Heart left ventricle (tissue), 16 donors: ENCODE measurements around the gene ABLIM1. TPM values are rescaled to one million over a fixed set of nuclear protein-coding genes. Genes with fewer than 3 reads are reported as not detected.

Experiments used
- ATAC-seq, 4 donors: fragments of 200-7000 bp; cut with Tn5 transposase; one replicate each; pipeline ENCODE4 v1.9.1; 2020 to 2022; ENCODE audit warnings: moderate library complexity in 4 of 4, mild to moderate bottlenecking in 3 of 4, moderate number of reproducible peaks in 1 of 4
- DNase-seq, 5 donors: peaks; one replicate each; pipeline ENCODE4 v3.0.0-alpha.2; 2020
- H3K27ac ChIP-seq, 12 donors: fragments of 200-600 bp; sonication (generic) in 4 of 12; one replicate each; pipeline versions ENCODE4 v1.5.0 to v1.8.0; 2016 to 2022; ENCODE audit warnings: mild to moderate bottlenecking in 2 of 12
- H3K27me3 ChIP-seq, 9 donors: fragments of 200-600 bp; sonication (generic) in 2 of 9; one replicate each; pipeline versions ENCODE4 v1.5.1 to v1.8.0; 2016 to 2022; ENCODE audit warnings: mild to moderate bottlenecking in 3 of 9
- H3K36me3 ChIP-seq, 9 donors: fragments of 200-600 bp; sonication (generic) in 2 of 9; one replicate each; pipeline versions ENCODE4 v1.5.0 to v1.8.0; 2018 to 2022; ENCODE audit warnings: mild to moderate bottlenecking in 2 of 9
- H3K4me1 ChIP-seq, 12 donors: fragments of 200-600 bp; sonication (generic) in 4 of 12; one replicate each; pipeline versions ENCODE4 v1.5.0 to v1.8.0; 2016 to 2022; ENCODE audit warnings: mild to moderate bottlenecking in 3 of 12
- H3K4me3 ChIP-seq, 12 donors: fragments of 200-600 bp; sonication (generic) in 4 of 12; one replicate each; pipeline versions ENCODE4 v1.5.0 to v1.8.0; 2017 to 2022; ENCODE audit warnings: mild to moderate bottlenecking in 9 of 12, moderate library complexity in 4 of 12
- H3K9me3 ChIP-seq, 12 donors: fragments of 200-600 bp; sonication (generic) in 4 of 12; one replicate each; pipeline versions ENCODE4 v1.5.0 to v1.8.0; 2016 to 2022; ENCODE audit warnings: mild to moderate bottlenecking in 1 of 12
- CTCF ChIP-seq, 12 donors: fragments of 200-600 bp; sonication (generic) in 4 of 12; IDR thresholded peaks; one replicate each; pipeline versions ENCODE4 v1.5.0 to v1.8.0; 2018 to 2022; ENCODE audit warnings: antibody characterized with exemption in 12 of 12, mild to moderate bottlenecking in 5 of 12
- POLR2A ChIP-seq, 2 donors: fragments of 450-650 bp; IDR thresholded peaks; one replicate each; pipeline ENCODE4 v1.6.1; 2017; ENCODE audit warnings: antibody characterized with exemption in 2 of 2, mild to moderate bottlenecking in 2 of 2, moderate library complexity in 2 of 2
- WGBS, 4 donors: extraction: QIAGEN DNeasy Blood & Tissue Kit in 2 of 4; methylation state at CpG; one replicate each; pipeline versions ENCODE4 v1.1.5 to v1.1.7; 2013 to 2018; 5-methylcytosine and 5-hydroxymethylcytosine counted together
- intact Hi-C, 10 donors: fragments of 100-400 bp; cut with DNase I; formaldehyde crosslinking; loops; one replicate each; pipeline versions ENCODE4 v1.11.1 to v1.14.2; 2022
- polyA plus RNA-seq, 2 donors: library from polyadenylated mRNA; stranded (reverse); fragments of 200-250 nt; gene quantifications; one replicate each; pipeline ENCODE4 v1.2.3, GENCODE V29; 2013
- total RNA-seq, 9 donors: library from RNA; depleted of rRNA in 2 of 9; stranded (reverse); fragments of >200 nt in 2 of 9; fragmentation: NEBNext Ultra II Directional in 3 of 9; extraction: Animal tissue kit (Norgen Biotek cat#: 25700) in 3 of 9; gene quantifications; one replicate each; pipeline versions ENCODE4 v1.1.0 to v1.2.4, GENCODE V29; 2016 to 2023
- donor health status: ischemic (EF 13 %, LVEDD 7.1; RV severe dilation, severe dysfunction).
- donor health status: healthy with polysubstance abuse.
- donor health status: DM: no; HTN: yes; CAD: no.
- donor health status: DM: no; HTN: no; CAD: no.
- donor health status: ischemic (EF 25% LVEDD 6.9; RV normal size, moderate dysfunction).
- donor health status: ischemic (EF 25% LVEDD 5.7; RV mildly dilated, moderate dysfunction).
- donor health status: healthy.
- donor health status: DM: yes; HTN: yes; CAD: no.
- donor health status: ischemic (EF 35%, LVEDD 5.7; RV mildly dilated, moderate dysfunction).
- donor health status: nonischemic (EF 11% LVEDD 7.7; RV severe dilation, severe dysfunction).
- donor health status: DM: yes; HTN: yes; CAD: no.
- donor health status: PGD.
- donor health status: ischemic (EF 29% LVEDD 5.4; RV normal size, mild dysfunction).
- donor health status: nonischemic (EF 23%, LVEDD 6.1; RV moderate dilation, normal function).

The ABLIM1 gene
- total and polyA plus RNA-seq, 11 donors = 242 to 713 (median 561) TPM

DNA sequence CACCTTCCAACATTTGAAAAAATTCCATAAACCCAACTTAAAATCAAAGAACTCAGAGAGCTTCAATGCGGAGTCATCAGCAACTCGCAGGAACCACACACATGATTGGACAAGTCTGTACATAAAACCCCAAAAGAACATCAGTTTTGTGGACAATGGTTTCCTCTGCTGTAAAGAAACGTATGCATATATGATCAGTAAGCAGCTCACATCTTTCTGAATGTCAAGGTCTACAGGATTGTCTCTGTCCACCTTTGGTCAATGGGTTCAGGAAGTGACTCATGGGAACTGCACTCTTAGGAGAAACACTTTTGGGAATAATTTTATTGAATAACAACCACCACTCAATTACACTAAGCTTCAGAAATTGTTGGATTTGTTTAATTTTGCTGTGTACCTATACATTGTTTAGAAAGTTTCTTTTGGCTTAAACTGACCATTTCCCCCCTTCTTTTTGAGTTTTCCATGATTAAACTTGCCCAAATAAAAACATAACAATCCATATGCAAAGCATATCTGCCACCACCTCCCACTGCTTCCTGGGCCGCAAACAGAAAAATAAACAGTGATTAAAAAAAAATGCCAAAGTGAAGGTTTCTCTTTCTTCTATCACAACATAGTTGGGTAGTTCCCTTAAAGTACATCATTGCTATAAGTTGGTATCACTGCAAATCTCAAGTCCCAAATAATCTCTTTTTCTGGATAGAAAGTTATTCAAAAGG is 226.5 kb downstream of the ABLIM1 start:
- ATAC-seq (no peak), DNase-seq (no peak)
- Histone ChIP-seq H3K36me3 (peaks cover 0 to 70% (median 35%) of the 10 kb centered on the region in 9 donors), H3K4me3 (no peak overlapping the region), H3K4me1 (peaks cover 0 to 23% (median 13%) of the 10 kb centered on the region in 12 donors), H3K27ac (peak overlapping the region in 1 of 12 donors; percentile 11), H3K27me3 (no peaks in the 10 kb centered on the region), H3K9me3 (no peaks in the 10 kb centered on the region)
- 91 to 94% (median 92%) methylated on average over 4 of the region's 4 CpGs for WGBS, 4 donors
- TF ChIP-seq POLR2A (IDR thresholded peaks at IDR 0.05) (no peak), CTCF (IDR thresholded peaks at IDR 0.05) (no peak)
- intact Hi-C loops = loop anchor here in 1 of 10 donors (5.0 kb wide), 1 partner anchor 129 kb away; no protein-coding TSS in a partner anchor

GRCh38 chr10:114430688-114431413 is 227.2 kb downstream of the ABLIM1 start:
- peaks cover 0 to 30% (median 13%) of the 10 kb centered on the region in 12 donors for H3K4me1 ChIP-seq
- no peak overlapping the region for H3K4me3 ChIP-seq
- no peaks in the 10 kb centered on the region for H3K27me3 ChIP-seq
- ATAC-seq = no peak
- 93 to 95% (median 94%) methylated on average over 12 of the region's 12 CpGs for WGBS, 4 donors
- TF ChIP-seq POLR2A (IDR thresholded peaks at IDR 0.05) (no peak), CTCF (IDR thresholded peaks at IDR 0.05) (no peak)
- intact Hi-C loops = loop anchor here in 1 of 10 donors (5.0 kb wide), 1 partner anchor 129 kb away; no protein-coding TSS in a partner anchor
- H3K27ac ChIP-seq = no peak overlapping the region
- no peak for DNase-seq
- no peaks in the 10 kb centered on the region for H3K9me3 ChIP-seq
- peaks cover 0 to 63% (median 27%) of the 10 kb centered on the region in 9 donors for H3K36me3 ChIP-seq

GRCh38 chr10:114429581-114430335 is 228.3 kb downstream of the ABLIM1 start:
- ATAC-seq = peak in 1 of 4 donors; percentile 4

More at GRCh38 chr10:114429581-114430335, 228.3 kb downstream of the ABLIM1 start:
- intact Hi-C loops = loop anchor here in 4 of 10 donors (5.0 kb wide), 1 partner anchor 127 kb away; no protein-coding TSS in a partner anchor
- H3K4me3 ChIP-seq = no peak overlapping the region
- H3K9me3 ChIP-seq = no peaks in the 10 kb centered on the region
- no peak overlapping the region for H3K27ac ChIP-seq
- TF ChIP-seq CTCF (IDR thresholded peaks at IDR 0.05) = no peak
- TF ChIP-seq POLR2A (IDR thresholded peaks at IDR 0.05) = no peak
- H3K36me3 ChIP-seq = peaks cover 0 to 52% (median 16%) of the 10 kb centered on the region in 9 donors
- H3K4me1 ChIP-seq = peaks cover 0 to 30% (median 13%) of the 10 kb centered on the region in 12 donors
- 77 to 87% (median 82%) methylated on average over 9 of the region's 9 CpGs for WGBS, 4 donors
- no peaks in the 10 kb centered on the region for H3K27me3 ChIP-seq
- DNase-seq = no peak
